GM21526 (cell line): Measurements from ENCODE around the gene HMCN1.

Experiments used
- ATAC-seq: cut with Tn5 transposase; IDR thresholded peaks from one replicate; pipeline ENCODE4 v1.9.1; 2021; ENCODE audit warnings: moderate library complexity; ENCODE audit not compliant: unreplicated experiment, low FRiP score

HMCN1 gene

DNA sequence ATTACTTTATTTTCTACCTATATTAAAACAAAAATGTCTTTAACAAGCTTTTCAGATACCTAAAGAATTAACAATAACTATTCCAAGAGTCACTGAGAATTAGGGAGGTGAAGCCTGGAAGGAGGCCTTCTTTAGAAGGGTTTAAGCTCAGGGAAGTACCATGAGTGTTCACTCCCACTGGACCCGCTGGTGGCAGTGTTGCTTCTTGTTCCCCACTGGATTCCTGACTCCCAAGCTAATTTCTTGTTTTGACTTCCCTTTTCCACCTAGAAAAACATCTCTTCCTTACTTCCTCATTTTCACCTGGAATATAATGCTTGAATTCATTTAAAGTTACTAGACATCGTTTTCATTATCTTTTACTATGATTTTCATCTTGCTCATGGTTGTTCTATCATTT is 264.2 kb downstream of the HMCN1 start:
- no peak for ATAC-seq

DNA sequence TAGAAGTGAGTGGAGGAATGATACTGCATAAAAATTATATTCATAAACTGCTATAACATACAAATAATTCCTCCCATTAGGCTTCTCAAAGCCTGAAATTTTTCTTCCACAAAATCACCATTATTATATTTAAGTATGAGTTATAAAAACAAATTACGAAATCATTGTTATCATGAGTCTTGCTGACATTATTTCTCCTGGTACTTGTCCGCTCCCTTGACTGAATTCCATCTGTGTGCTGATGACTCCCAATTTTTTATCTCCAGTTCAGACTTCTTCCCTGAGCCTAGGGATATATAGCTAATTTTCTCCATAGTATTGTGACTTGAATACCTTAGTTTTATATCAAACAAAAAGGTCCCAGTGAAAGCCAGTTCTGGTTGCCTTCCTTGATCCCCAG is 268.2 kb downstream of the HMCN1 start:
- ATAC-seq = no peak

DNA sequence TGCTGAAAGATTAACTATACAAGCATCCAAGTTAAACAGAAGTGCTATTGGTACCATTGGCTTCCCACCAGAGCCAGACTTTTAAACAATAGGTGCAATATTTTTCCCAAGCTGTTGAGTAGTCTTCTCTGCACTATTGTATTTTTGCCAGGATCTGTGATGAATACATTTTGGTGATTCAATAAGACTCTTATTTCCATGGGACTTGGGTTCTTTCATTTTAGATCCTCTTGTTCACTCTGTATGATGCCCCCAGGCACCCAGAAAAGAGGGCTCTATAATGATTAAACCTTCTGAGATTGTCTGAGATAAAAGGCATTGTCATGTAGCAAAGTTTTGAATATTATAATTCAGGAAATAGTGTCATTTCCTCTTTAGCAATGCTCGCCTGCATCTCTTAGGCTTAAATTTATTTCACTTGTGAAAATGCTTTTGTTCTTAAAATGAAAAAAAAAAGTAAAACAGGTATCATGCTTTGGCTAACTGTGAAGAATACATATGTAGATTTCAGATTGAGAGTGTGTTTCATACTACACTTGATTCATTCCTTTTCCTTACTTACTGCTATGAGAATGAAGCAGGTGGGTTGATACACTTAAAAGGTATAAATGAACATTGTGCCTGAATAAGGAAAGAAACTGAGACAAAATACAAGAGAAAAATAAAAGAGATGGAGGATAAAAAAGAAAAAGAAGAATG is 275.0 kb downstream of the HMCN1 start:
- ATAC-seq = no peak

DNA sequence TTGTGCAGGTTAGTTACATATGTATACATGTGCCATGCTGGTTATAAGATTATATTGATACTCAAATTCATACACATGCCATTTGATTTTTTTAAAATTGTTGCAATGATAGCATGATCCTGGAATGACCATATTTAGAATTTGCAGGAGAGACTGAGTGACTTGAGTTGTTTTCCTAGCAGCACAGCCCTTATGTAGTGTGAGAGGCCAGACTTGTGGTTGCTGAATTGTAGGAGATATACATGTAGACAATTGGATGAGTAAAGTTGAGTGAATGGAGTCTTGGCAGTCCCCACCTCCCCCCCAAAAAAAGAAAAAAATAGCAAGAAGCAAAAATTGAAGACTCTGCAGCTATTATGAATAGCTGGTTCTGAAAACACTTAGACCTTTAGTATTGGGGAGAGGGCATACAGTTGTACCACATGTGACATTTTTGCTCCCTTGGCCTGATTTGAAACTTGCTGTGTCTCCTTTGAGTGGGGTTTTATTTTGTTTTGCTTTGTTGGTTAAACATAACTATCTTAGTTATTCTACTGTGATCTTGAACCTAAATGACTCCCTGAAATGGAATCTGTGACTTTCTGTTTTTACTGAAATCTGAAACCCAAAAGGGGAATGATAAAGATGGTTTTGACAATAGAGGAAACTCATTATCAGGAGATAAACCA is 280.3 kb downstream of the HMCN1 start:
- no peak for ATAC-seq

DNA sequence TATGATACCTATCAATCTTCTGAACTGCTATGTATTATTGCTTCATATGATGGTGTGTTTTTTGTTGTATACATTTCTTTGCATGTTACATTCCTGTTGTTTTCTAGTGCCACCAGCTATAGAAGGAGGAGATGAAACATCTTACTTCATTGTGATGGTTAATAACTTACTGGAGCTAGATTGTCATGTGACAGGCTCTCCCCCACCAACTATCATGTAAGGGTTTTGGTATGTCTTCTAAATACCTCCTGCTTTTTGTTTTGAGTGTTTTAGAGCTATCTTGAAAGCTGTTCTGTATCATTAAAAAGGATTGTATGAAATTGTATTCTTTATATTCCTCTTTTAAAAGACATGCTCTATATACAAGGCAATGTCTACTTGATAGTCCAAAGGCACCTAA is 282.7 kb downstream of the HMCN1 start:
- ATAC-seq = no peak

DNA sequence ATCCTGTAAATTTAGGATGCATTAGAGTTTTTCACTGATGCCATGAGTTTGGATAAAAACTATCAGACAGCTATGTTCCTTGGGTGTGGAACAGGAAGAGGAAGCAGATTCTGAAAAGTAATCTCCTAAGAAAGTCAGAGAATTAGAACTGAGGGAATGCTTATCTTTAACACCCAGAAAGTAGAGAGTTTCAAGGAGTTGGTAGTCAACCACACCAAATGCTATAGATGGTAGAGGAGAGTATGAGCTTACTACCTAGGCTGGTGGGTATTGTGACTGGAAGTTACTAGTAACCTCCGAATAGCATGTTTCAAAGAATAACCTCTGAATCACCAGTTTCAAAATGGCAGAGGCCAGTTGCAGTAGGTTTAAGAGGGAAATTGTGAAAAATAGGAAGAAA is 288.0 kb downstream of the HMCN1 start:
- no peak for ATAC-seq

DNA sequence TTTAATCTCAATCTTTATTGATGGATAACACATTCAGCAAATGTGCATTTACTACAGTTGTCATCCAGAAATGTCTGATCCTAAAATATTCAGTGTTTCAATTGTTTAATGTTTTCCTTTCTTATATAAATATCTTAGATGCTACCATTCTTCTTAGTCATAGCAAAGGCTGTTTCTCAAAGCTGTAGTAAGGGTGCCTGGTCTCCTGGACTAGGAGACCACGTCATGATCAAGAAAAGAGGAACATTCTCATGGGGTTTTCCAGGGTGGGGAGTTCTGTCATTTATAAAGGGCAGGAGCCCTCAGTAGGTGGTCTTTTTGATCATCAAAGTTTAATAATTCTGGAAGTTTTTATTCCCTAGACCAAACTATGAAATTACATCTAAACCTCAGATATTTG is 292.8 kb downstream of the HMCN1 start:
- ATAC-seq = no peak

DNA sequence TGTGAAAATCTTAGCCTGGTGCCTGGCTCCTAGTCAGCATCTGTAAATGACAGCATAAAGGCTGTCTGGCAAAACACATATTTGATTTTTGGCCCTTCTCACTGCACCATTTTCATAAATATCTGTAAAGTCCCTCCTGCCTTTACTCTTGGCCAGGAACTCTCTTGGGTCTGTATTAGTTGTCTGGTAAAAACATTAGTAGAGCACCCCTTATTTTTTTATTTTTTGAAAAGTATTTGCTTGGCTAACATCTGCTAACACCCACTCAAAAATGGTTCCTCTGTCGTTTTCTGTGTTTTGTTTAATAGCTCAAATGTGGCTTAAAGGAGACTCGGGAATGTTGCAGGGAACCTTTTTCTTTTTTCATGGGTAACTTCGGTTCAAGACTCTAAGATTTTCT is 293.4 kb downstream of the HMCN1 start:
- no peak for ATAC-seq

DNA sequence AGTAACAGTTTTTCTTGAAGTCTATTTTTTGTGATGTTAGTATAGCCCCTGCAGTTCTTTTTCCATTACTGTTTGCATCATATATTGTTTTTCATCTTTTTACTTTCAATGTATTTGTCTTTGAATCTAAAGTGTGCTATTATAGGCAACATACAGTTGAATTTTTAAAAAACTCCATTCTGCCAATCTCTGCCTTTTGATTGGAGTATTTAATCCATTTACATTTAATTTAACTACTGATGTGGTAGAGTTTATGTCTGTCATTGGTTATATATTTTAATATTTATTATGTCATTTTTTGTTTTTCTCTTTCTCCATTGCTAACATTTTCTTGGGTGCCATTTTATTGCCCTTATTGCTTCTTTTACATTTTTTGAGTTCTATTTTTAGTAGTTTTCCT is 296.3 kb downstream of the HMCN1 start:
- no peak for ATAC-seq

DNA sequence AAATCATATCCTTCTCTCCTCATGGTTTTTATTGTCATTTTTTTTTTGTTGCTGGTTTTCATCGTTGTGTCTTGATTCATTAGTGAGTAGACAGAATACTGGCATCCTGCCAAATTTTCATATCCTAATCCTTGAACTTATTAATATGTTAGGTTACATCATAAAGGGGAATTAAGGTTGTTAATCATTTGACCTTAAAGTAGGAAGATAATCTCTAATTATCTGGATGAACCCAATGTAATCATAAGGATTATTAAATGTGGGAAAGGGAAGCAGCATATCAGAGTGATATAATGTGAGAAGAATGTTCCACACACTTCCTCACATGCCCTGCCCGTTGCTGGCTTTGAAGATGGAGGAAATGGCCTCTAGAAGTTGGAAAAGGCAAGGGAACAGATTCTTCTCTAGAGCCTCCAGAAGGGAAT is 299.7 kb downstream of the HMCN1 start:
- no peak for ATAC-seq

DNA sequence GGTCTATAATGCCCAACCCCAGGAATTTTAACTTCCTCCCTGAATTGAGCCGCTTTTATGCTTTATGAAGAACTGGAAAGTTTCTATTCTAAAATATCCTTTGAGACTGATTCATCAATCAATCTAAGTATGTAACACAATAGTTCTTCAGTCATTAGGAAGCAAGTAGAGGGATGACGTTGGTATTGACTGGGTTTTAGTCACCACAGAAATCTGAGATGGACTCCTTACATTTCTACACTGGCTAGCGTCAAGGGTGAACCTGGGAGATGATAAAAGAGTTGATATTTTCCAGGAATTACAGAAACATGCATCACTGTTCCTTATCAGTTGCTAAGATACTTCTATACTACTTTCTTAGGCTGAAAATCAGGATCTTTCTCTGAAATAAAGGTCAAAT is 308.0 kb downstream of the HMCN1 start:
- ATAC-seq = no peak

DNA sequence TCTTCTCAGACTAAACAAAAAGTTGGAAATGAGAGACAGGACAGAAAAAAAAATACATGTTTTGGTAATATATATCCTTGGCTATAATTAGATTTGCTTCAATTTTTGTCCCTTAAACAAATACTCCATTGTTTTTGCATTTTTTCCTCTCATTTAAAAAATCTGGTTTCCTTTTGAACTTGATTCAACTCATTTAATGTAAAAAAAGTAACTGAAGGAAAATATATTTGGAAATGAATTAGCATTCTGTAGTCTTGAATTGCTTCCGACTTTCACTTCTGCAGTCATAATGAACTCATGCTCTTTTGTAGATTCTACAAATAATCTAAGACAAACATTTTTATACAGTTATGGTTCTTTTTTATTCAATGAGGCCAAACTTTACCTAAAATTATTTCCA is 309.1 kb downstream of the HMCN1 start:
- no peak for ATAC-seq

DNA sequence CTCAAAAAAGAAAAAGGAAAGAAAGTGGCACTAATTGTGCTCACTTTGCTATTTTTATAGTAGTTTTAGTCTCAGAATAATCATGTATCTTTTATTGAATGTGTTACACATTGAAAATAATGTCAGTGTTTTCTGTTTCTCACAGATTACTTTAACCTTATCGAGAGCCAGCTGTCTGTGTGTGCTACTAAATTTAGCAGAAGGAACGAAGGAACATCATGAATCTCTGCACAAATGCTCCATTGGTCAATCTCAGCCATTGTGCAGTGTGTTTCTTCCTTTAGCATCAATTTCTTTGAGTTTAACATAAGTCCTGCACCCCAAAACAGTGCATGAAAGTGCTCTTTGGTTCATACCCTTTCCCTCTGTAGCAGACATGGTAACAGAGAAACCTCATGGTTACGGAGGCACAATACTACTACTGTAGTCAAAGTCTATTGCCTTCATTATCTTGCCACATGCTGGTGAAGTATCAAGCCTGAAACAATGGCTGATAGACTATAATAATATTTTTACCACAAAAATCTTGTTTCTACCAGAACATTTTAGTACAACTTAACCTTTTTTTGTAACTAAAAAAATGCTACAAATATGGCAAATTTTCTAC is 310.0 kb downstream of the HMCN1 start:
- ATAC-seq = no peak

DNA sequence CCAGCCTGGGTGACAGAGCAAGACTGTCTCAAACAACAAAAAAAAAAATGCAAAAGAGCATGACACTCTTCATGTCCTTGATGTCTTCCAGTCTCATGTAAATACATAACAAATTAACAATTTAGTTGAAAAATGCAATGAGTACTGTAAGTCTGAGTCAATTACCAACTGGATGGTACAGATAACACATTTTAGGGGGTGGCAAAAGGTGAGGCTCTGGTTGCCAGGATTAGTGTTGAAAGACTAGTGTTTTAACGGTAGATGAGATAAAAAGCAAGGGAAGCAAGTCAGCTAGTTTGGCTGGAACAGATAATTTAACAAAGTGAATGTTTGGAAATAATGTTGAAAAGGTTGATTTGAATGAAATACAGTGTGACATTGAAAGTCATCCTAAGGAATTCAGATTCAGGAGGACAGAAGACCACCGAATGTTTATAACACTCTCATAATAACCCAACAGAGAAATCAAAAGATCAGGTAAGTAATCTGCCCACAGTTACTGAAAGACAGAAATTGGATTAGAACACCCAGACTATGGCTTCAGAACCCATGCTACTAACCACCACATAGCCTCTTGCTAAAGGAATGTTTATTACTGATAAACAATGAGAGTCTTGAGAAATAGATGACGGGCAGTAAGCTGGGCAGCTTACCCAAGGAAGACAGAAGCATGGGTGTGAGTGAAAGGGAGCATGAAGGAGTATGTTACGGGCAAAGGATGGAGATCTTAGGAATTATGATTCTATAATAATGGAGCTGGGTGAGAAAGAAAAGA is 312.4 kb downstream of the HMCN1 start:
- ATAC-seq = no peak

DNA sequence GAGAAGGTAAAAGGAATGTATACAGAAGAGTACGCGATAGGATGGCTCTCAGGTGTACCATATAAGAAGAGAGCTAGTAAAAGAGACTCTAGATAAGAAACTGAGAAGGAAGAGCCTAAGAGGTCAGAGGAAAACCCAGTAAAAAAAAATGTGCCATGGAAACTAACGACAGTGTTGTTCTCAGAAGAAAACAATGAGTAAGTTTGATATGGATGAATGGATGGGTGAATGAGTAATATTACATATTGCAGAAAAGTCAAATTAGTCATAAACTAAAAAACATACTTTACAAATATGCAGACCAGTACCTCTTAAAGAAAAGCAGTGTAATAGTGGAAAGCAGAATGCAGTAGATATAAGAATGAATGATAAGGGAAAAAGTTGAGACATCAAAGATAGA is 316.2 kb downstream of the HMCN1 start:
- ATAC-seq = no peak

DNA sequence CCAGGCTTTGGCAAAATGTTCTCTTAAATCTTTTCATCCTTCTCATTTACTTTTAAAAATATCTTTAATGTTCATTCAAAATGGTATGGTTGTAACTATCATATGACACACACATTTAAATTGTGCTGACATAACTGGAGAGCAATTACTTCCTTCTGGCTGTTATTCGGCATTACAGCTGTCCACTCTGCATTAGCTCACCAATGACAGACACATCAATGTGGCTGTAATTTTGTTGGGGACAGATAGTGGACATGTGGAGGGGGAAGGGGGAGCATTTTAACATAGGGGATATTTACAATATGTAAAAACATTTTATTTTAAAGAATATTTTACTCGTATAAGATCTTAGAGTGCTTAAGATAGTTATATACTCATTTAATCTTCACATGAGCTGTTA is 319.8 kb downstream of the HMCN1 start:
- ATAC-seq = no peak

DNA sequence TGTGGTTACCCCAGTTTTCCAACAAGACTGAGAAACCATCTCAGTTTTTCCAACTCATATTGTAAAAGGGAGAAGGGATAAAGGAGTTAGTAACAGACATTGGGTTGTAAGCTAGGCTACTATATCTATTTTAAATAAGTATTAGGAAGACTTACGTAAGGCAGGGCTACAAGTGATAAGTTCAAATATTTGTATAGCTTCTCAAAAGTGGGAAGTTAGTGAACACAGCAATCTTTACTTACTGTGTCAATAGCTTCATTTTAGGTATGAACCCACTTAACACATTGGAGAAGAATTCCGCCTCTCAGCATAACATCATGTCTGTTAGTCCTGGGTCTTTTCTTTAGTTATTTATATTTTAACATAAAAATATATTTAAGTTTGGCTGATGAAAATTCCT is 320.7 kb downstream of the HMCN1 start:
- ATAC-seq = no peak

DNA sequence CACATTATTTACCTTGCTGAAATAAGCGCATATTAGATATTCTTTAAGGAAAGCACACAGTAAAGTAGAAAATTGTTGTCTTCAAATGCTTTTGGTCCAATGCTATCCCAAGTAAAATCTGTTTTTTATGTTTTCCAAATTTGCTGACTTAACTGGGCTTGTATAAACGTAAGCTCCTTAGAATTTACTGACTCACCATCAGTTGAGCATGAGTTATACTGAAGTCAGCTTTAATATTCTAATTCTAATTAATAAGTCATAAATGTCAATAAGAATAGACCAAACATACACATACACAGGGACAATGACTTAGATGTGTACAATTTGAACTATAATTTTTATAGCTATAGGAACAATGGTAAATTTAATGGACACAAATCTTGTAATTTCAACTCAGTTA is 321.7 kb downstream of the HMCN1 start:
- ATAC-seq = no peak

DNA sequence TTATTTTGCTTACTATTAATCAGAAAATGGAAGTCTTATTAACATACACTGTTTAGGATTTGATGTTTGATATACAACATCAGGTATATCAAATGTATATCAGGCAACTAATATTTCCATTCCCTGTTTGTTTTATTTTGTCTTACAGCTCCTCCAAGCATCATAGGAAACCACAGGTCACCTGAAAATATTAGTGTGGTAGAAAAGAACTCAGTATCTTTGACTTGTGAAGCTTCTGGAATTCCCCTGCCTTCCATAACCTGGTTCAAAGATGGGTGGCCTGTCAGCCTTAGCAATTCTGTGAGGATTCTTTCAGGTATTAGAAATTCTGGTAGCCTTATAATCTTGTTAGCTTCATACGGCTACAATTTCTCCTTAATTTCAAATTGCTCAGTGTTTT is 322.9 kb downstream of the HMCN1 start:
- no peak for ATAC-seq

DNA sequence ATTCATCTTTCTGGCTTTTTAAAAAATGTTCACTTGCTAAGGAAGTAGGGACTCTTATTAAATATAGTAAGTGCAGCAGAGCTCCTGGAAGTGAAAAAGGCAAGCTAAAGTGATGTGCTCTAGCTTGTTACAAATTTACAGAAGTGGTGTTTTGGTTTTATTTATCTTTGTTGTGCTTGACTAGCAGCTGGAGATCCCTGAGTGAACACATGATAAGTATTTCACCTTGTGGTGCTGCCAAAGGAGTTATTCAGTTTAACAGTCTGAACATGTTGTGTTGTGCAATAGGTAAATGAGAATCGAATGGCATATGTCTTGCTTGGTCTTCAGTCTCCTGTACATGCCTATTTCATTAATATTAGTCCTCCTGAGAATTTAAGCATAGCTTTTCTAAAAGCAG is 325.1 kb downstream of the HMCN1 start:
- no peak for ATAC-seq

DNA sequence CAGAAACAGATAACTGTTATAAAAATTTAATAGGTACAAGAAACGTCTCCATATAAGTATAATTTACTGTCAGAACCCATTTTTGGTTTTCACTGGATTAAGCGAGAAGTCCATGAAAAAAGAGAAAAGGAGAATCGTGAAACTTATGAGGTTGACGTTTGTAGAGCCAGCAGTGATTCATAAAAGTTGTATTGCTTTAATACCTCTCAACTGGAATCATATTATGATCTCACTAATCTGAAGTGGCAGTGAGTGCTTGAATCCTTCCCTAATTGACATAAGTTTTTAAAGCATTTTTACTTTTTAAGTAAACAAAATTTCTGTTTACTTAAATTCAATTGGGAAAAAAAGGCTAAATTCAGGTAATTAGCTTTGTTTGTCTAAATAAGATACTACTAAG is 325.6 kb downstream of the HMCN1 start:
- ATAC-seq = no peak
